HepG2 (cell line): ENCODE measurements around the gene ZRANB2.

ENCODE experiments used
- CTCF ChIP-seq: sonication (generic); formaldehyde crosslinking; IDR thresholded peaks from 2 replicates; pipeline ENCODE4 v1.5.0; 2020; ENCODE audit warnings: mild to moderate bottlenecking, missing genetic modification reagents, moderate library complexity
- KLF6 ChIP-seq: IDR thresholded peaks from 2 replicates; pipeline ENCODE4 v1.8.0; 2016; ENCODE audit warnings: missing biosample characterization, missing genetic modification reagents
- SOX5 ChIP-seq: IDR thresholded peaks from 2 replicates; pipeline ENCODE4 v1.6.1; 2016; ENCODE audit warnings: borderline replicate concordance
- ZNF263 ChIP-seq: sonication (generic); formaldehyde crosslinking; IDR thresholded peaks from 2 replicates; pipeline ENCODE4 v1.4.0; 2020; ENCODE audit warnings: missing genetic modification reagents
- TF ChIP-seq, protein P1 (sequence below): sonication (generic); formaldehyde crosslinking; IDR thresholded peaks from 2 replicates; pipeline ENCODE4 v1.4.0; 2020; ENCODE audit warnings: mild to moderate bottlenecking, missing genetic modification reagents, borderline replicate concordance
- TF ChIP-seq, protein P2 (sequence below): sonication (generic); formaldehyde crosslinking; IDR thresholded peaks from 2 replicates; pipeline ENCODE4 v1.4.0; 2020; ENCODE audit warnings: missing genetic modification reagents
- TF ChIP-seq, protein P3 (sequence below): sonication (generic); formaldehyde crosslinking; IDR thresholded peaks from 2 replicates; pipeline ENCODE4 v1.4.0; 2020; ENCODE audit warnings: missing genetic modification reagents
- TF ChIP-seq, protein P4 (sequence below): sonication (generic); formaldehyde crosslinking; IDR thresholded peaks from 2 replicates; pipeline ENCODE4 v1.8.1; 2023; ENCODE audit warnings: missing genetic modification reagents, inconsistent platforms, borderline replicate concordance

GRCh38 chr1:71087713-71088112, 6.9 kb upstream of the ZRANB2 start:
- TF ChIP-seq, protein P1, sequence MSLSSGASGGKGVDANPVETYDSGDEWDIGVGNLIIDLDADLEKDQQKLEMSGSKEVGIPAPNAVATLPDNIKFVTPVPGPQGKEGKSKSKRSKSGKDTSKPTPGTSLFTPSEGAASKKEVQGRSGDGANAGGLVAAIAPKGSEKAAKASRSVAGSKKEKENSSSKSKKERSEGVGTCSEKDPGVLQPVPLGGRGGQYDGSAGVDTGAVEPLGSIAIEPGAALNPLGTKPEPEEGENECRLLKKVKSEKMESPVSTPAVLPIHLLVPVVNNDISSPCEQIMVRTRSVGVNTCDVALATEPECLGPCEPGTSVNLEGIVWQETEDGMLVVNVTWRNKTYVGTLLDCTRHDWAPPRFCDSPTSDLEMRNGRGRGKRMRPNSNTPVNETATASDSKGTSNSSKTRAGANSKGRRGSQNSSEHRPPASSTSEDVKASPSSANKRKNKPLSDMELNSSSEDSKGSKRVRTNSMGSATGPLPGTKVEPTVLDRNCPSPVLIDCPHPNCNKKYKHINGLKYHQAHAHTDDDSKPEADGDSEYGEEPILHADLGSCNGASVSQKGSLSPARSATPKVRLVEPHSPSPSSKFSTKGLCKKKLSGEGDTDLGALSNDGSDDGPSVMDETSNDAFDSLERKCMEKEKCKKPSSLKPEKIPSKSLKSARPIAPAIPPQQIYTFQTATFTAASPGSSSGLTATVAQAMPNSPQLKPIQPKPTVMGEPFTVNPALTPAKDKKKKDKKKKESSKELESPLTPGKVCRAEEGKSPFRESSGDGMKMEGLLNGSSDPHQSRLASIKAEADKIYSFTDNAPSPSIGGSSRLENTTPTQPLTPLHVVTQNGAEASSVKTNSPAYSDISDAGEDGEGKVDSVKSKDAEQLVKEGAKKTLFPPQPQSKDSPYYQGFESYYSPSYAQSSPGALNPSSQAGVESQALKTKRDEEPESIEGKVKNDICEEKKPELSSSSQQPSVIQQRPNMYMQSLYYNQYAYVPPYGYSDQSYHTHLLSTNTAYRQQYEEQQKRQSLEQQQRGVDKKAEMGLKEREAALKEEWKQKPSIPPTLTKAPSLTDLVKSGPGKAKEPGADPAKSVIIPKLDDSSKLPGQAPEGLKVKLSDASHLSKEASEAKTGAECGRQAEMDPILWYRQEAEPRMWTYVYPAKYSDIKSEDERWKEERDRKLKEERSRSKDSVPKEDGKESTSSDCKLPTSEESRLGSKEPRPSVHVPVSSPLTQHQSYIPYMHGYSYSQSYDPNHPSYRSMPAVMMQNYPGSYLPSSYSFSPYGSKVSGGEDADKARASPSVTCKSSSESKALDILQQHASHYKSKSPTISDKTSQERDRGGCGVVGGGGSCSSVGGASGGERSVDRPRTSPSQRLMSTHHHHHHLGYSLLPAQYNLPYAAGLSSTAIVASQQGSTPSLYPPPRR (CRISPR knock-in tag) = no peak
- TF ChIP-seq, protein P2, sequence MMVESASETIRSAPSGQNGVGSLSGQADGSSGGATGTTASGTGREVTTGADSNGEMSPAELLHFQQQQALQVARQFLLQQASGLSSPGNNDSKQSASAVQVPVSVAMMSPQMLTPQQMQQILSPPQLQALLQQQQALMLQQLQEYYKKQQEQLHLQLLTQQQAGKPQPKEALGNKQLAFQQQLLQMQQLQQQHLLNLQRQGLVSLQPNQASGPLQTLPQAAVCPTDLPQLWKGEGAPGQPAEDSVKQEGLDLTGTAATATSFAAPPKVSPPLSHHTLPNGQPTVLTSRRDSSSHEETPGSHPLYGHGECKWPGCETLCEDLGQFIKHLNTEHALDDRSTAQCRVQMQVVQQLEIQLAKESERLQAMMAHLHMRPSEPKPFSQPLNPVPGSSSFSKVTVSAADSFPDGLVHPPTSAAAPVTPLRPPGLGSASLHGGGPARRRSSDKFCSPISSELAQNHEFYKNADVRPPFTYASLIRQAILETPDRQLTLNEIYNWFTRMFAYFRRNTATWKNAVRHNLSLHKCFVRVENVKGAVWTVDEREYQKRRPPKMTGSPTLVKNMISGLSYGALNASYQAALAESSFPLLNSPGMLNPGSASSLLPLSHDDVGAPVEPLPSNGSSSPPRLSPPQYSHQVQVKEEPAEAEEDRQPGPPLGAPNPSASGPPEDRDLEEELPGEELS (CRISPR knock-in tag) = no peak
- TF ChIP-seq, protein P3, sequence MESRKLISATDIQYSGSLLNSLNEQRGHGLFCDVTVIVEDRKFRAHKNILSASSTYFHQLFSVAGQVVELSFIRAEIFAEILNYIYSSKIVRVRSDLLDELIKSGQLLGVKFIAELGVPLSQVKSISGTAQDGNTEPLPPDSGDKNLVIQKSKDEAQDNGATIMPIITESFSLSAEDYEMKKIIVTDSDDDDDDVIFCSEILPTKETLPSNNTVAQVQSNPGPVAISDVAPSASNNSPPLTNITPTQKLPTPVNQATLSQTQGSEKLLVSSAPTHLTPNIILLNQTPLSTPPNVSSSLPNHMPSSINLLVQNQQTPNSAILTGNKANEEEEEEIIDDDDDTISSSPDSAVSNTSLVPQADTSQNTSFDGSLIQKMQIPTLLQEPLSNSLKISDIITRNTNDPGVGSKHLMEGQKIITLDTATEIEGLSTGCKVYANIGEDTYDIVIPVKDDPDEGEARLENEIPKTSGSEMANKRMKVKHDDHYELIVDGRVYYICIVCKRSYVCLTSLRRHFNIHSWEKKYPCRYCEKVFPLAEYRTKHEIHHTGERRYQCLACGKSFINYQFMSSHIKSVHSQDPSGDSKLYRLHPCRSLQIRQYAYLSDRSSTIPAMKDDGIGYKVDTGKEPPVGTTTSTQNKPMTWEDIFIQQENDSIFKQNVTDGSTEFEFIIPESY (CRISPR knock-in tag) = no peak
- TF ChIP-seq SOX5 = no peak
- TF ChIP-seq KLF6 (CRISPR knock-in tag) = no peak
- no peak for TF ChIP-seq CTCF (CRISPR knock-in tag)
- no peak for TF ChIP-seq ZNF263
- TF ChIP-seq, protein P4, sequence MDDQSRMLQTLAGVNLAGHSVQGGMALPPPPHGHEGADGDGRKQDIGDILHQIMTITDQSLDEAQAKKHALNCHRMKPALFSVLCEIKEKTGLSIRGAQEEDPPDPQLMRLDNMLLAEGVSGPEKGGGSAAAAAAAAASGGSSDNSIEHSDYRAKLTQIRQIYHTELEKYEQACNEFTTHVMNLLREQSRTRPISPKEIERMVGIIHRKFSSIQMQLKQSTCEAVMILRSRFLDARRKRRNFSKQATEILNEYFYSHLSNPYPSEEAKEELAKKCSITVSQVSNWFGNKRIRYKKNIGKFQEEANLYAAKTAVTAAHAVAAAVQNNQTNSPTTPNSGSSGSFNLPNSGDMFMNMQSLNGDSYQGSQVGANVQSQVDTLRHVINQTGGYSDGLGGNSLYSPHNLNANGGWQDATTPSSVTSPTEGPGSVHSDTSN (CRISPR knock-in tag) = no peak
